ENCODE measurements around the gene MAP3K9. TPM values are rescaled to one million over a fixed set of nuclear protein-coding genes. Genes with fewer than 3 reads are reported as not detected.

MAP3K9 gene
- total and polyA plus RNA-seq, 7 donors: 0.36 to 4.7 (median 0.60) TPM

DNA sequence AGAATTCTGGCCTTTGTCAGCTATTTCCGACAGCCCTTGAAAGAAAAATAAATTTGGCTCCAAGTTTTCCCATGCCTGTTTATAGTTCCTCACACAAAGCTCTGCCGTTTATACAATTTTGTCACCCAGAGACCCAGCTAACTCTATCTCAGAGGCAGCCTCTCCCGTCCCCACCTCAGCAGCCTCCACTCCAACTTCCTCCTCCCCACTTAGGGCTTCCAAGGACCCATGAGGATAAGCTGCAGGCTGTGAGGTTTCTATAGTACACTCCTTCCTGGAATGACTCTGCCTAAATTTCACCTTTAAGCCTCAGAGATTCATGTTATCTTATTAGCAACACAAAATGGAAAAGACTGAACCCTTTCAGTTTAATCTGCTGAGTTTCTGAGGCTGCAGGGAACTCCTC is 95.8 kb downstream of the MAP3K9 start:
- Histone ChIP-seq H3K27ac (no peak overlapping the region), H3K4me3 (no peak overlapping the region), H3K36me3 (no peaks in the 10 kb centered on the region), H3K9me3 (no peaks in the 10 kb centered on the region), H3K4me1 (peaks cover 0 to 6% (median 0%) of the 10 kb centered on the region in 4 donors), H3K27me3 (peaks cover 0 to 5% (median 0%) of the 10 kb centered on the region in 3 donors)
- no peak for DNase-seq
- intact Hi-C loops (cut with DNase I): loop anchor here (10.0 kb wide), 1 partner anchor 899 kb away; no protein-coding TSS in a partner anchor
- no peak for TF ChIP-seq EP300 (IDR thresholded peaks at IDR 0.05)
- TF ChIP-seq POLR2AphosphoS5 (IDR thresholded peaks at IDR 0.05): no peak
- TF ChIP-seq POLR2A (IDR thresholded peaks at IDR 0.05): no peak
- TF ChIP-seq, protein P1, sequence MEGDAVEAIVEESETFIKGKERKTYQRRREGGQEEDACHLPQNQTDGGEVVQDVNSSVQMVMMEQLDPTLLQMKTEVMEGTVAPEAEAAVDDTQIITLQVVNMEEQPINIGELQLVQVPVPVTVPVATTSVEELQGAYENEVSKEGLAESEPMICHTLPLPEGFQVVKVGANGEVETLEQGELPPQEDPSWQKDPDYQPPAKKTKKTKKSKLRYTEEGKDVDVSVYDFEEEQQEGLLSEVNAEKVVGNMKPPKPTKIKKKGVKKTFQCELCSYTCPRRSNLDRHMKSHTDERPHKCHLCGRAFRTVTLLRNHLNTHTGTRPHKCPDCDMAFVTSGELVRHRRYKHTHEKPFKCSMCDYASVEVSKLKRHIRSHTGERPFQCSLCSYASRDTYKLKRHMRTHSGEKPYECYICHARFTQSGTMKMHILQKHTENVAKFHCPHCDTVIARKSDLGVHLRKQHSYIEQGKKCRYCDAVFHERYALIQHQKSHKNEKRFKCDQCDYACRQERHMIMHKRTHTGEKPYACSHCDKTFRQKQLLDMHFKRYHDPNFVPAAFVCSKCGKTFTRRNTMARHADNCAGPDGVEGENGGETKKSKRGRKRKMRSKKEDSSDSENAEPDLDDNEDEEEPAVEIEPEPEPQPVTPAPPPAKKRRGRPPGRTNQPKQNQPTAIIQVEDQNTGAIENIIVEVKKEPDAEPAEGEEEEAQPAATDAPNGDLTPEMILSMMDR (IDR thresholded peaks at IDR 0.05): no peak
- WGBS, 2 donors: 61 to 66% methylated on average over 3 of the region's 3 CpGs

DNA sequence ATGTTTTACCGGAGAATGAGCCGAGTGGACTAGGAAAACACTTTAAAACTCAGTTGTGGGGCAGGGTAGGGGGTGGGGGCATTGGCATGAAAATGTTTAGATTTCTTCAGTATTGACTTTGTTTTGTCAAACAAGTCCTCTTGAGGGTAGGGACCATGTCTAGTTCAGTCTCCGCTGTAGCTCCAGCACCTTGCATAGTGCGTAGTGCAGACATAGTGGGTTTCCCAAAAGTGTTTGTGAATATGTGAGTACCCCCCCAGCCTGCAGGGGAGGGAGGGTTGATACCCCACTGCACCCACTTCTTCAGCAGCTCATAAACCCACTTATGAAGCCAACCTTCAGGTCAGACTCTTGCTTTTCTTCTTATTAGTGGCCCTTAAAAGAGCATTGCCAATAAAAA is 96.2 kb downstream of the MAP3K9 start:
- intact Hi-C loops (cut with DNase I): loop anchor here (10.0 kb wide), 1 partner anchor 898 kb away; no protein-coding TSS in a partner anchor
- H3K9me3 ChIP-seq: no peaks in the 10 kb centered on the region
- H3K27ac ChIP-seq: no peak overlapping the region

DNA sequence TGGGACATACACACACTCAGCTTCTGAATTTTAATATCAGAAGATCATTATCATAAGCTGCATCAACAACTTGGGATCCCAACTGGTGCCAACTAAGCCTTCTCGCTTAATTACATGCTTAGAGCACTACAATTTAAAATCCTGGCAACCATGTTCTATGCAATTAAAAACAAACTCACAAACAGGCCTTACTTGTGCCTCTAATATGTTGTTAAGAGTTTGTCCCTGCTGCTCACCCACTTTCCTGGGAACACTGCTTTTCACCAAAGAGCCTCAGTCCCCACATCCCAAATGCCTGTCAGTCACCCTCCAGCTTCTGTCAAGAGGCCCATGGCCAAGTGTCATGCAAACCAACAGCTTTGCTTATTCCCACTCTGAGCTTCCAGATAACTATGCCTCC is 97.9 kb downstream of the MAP3K9 start:
- Histone ChIP-seq H3K9me3 (no peaks in the 10 kb centered on the region), H3K4me3 (no peak overlapping the region), H3K27ac (no peak overlapping the region), H3K27me3 (peaks cover 0 to 7% (median 0%) of the 10 kb centered on the region in 3 donors), H3K36me3 (no peaks in the 10 kb centered on the region), H3K4me1 (peaks cover 0 to 6% (median 0%) of the 10 kb centered on the region in 4 donors)
- intact Hi-C loops (cut with DNase I): loop anchor here (10.0 kb wide), 1 partner anchor 897 kb away; no protein-coding TSS in a partner anchor
- TF ChIP-seq POLR2AphosphoS5 (IDR thresholded peaks at IDR 0.05): no peak
- no peak for DNase-seq
- whole genome bisulfite sequencing, 2 donors: 96% methylated on average over 1 of the region's 1 CpG

More for the DNA sequence above, 96.2 kb downstream of the MAP3K9 start:
- H3K4me3 ChIP-seq: no peak overlapping the region
- H3K27me3 ChIP-seq: peaks cover 0 to 5% (median 0%) of the 10 kb centered on the region in 3 donors
- H3K4me1 ChIP-seq: peaks cover 0 to 6% (median 0%) of the 10 kb centered on the region in 4 donors
- WGBS, 2 donors: 76 to 96% methylated on average over 4 of the region's 4 CpGs
- no peaks in the 10 kb centered on the region for H3K36me3 ChIP-seq
- DNase-seq: no peak
- TF ChIP-seq, protein P1 (IDR thresholded peaks at IDR 0.05): no peak
- TF ChIP-seq POLR2AphosphoS5 (IDR thresholded peaks at IDR 0.05) (no peak), EP300 (IDR thresholded peaks at IDR 0.05) (no peak), POLR2A (IDR thresholded peaks at IDR 0.05) (no peak)

DNA sequence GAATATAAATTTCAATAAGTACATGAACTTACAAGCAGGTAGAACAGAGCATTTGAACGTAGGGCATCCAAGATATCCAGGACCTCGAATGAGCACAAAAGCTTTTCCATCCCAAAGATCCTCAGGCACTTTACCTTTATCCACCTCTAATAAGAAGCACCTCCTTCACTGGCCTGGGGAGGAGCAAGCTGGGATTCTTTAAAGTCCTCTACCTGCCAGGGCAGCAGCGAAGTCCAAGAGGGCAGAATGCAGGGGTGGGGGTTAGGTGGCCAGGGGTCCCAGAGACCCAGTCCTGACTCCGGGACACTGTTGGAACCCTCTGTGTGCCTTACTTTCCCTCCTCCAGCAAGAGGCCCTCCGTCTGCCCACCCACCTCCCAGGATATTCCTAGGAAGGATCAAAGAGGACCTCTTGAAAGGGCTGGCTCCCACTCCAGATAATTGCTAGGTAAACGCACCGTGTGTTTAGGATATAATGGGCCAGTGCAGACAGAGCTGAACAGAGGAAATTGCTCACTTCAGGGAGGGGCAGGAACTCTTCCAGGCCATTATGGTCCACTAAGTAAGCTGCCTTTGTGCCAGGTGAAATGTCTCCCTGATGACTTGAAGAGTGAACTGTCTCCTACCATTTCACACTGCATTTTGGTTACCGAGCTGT is 99.5 kb downstream of the MAP3K9 start:
- TF ChIP-seq POLR2A (IDR thresholded peaks at IDR 0.05): no peak
- TF ChIP-seq EP300 (IDR thresholded peaks at IDR 0.05): no peak
- TF ChIP-seq POLR2AphosphoS5 (IDR thresholded peaks at IDR 0.05): no peak
- Histone ChIP-seq H3K27me3 (peaks cover 0 to 9% (median 0%) of the 10 kb centered on the region in 3 donors), H3K4me3 (no peak overlapping the region), H3K36me3 (no peaks in the 10 kb centered on the region), H3K27ac (no peak overlapping the region), H3K4me1 (peaks cover 0 to 6% (median 0%) of the 10 kb centered on the region in 4 donors), H3K9me3 (no peaks in the 10 kb centered on the region)
- DNase-seq: no peak
- intact Hi-C loops (cut with DNase I): loop anchor here (10.0 kb wide), 1 partner anchor 895 kb away; no protein-coding TSS in a partner anchor
- WGBS, 2 donors: 57 to 78% methylated on average over 8 of the region's 8 CpGs

DNA sequence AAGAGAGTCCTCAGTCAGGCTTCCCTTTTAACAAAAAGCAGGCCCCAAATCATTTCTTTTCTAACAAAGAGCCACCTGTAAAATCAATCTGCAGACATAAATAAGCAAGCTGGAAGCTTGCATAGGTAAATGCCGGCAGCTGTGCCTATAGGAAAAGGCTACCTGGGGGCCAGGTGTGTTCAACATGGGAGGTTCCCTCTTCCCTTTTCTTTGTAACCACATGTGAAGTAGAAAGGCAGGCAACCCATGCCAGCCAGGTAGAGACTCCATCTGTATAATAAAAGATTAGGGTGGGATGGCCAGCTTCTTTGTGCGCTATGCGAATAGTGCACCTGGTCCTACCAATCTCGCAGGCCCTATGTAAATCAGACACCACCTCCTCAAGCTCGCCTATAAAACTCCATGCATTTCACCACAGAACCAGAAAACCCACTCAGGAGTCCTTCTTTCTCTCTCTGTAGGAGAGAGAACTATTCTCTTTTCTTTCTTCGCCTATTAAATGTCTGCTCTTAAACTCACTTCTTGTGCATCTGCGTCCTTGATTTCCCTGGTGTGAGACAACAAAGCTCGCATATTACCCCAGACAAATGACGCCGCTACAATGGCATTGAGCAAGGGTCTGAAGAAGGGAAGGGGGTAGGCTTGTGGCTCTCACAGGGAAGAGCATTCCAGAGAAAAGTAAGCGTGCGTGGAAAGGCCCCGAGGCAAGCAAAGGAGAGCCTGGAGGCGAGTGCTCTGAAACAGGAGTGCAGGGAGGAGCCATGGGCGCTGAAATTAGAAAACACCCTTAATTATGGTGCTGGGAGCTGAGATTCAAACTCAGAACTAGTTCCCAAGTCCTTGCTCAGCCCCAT is 100.4 kb downstream of the MAP3K9 start:
- 88 to 89% methylated on average over 15 of the region's 15 CpGs for WGBS, 2 donors
- no peak for DNase-seq
- H3K27ac ChIP-seq: no peak overlapping the region
- peaks cover 0 to 4% (median 0%) of the 10 kb centered on the region in 3 donors for H3K27me3 ChIP-seq
- TF ChIP-seq, protein P1 (IDR thresholded peaks at IDR 0.05): no peak
- TF ChIP-seq POLR2A (IDR thresholded peaks at IDR 0.05): no peak
- no peak for TF ChIP-seq EP300 (IDR thresholded peaks at IDR 0.05)
- no peak for TF ChIP-seq POLR2AphosphoS5 (IDR thresholded peaks at IDR 0.05)
- peaks cover 0 to 5% (median 0%) of the 10 kb centered on the region in 4 donors for H3K4me1 ChIP-seq
- H3K36me3 ChIP-seq: no peaks in the 10 kb centered on the region
- H3K9me3 ChIP-seq: no peaks in the 10 kb centered on the region
- no peak overlapping the region for H3K4me3 ChIP-seq
- intact Hi-C loops (cut with DNase I): no loop called here

Measured in sigmoid colon (tissue), 7 donors.